GM12878 (cell line): ENCODE data around the gene FLAD1. TPM values are rescaled to one million over a fixed set of nuclear protein-coding genes. Genes with fewer than 3 reads are reported as not detected.
A peak's percentile ranks its signal among the peaks of the same experiment; 100 is the strongest.

Experiments used
- CREM ChIP-seq: IDR thresholded peaks from 2 replicates; pipeline ENCODE4 v1.6.1; 2014; ENCODE audit warnings: antibody characterized with exemption, low read depth
- CTCF ChIP-seq, 3 experiments: IDR thresholded peaks in 2 of 3; conservative IDR thresholded peaks in 1 of 3; 2 replicates each; pipeline ENCODE4 v1.5.1; 2011; ENCODE audit warnings: low read depth in 3 of 3, low read length in 3 of 3, mild to moderate bottlenecking in 3 of 3, control low read depth in 2 of 3, moderate library complexity in 2 of 3, inconsistent platforms in 1 of 3, mixed read lengths in 1 of 3; ENCODE audit not compliant: control insufficient read depth in 2 of 3, insufficient read depth in 1 of 3; ENCODE audit errors: extremely low read depth in 1 of 3
- ESRRA ChIP-seq: IDR thresholded peaks from 2 replicates; pipeline ENCODE4 v1.6.1; 2012; ENCODE audit warnings: mild to moderate bottlenecking, low read length, improper control_type of control experiment
- ETV6 ChIP-seq, 2 experiments: fragments of 450-650 bp in 1 of 2; IDR thresholded peaks in 1 of 2; conservative IDR thresholded peaks in 1 of 2; 2 replicates each; pipeline ENCODE4 v1.6.1; 2014; ENCODE audit warnings: antibody characterized with exemption in 1 of 2, borderline replicate concordance in 1 of 2, low read depth in 1 of 2, mild to moderate bottlenecking in 1 of 2, moderate library complexity in 1 of 2
- FOXK2 ChIP-seq: fragments of 450-650 bp; IDR thresholded peaks from 2 replicates; pipeline ENCODE4 v1.6.1; 2017; ENCODE audit warnings: mild to moderate bottlenecking, moderate library complexity
- GABPA ChIP-seq: IDR thresholded peaks from 2 replicates; pipeline ENCODE4 v1.6.1; 2014; ENCODE audit warnings: antibody characterized with exemption, low read depth, mild to moderate bottlenecking, inconsistent platforms
- HCFC1 ChIP-seq: fragments of 150-350 bp; IDR thresholded peaks from 2 replicates; pipeline ENCODE4 v1.6.1; 2014; ENCODE audit warnings: low read length
- PAX8 ChIP-seq: fragments of 450-650 bp; IDR thresholded peaks from 2 replicates; pipeline ENCODE4 v1.6.1; 2017; ENCODE audit warnings: mild to moderate bottlenecking, moderate library complexity
- RB1 ChIP-seq: fragments of 450-650 bp; formaldehyde crosslinking; IDR thresholded peaks from 2 replicates; pipeline ENCODE4 v1.6.1; 2017; ENCODE audit warnings: mild to moderate bottlenecking, borderline replicate concordance
- RELA ChIP-seq: fragments of 450-650 bp; IDR thresholded peaks from 2 replicates; pipeline ENCODE4 v1.8.0; 2014; ENCODE audit warnings: borderline replicate concordance; ENCODE audit not compliant: partially characterized antibody
- RFX5 ChIP-seq: IDR thresholded peaks from 2 replicates; pipeline ENCODE4 v1.6.1; 2011; ENCODE audit warnings: low read depth, low read length, improper control_type of control experiment
- SMAD5 ChIP-seq: IDR thresholded peaks from 2 replicates; pipeline ENCODE4 v1.6.1; 2016; ENCODE audit warnings: antibody characterized with exemption, low read depth
- STAT1 ChIP-seq: fragments of 450-650 bp; conservative IDR thresholded peaks from 2 replicates; pipeline ENCODE4 v1.6.1; 2014; ENCODE audit warnings: antibody characterized with exemption, mild to moderate bottlenecking
- YY1 ChIP-seq: IDR thresholded peaks from 2 replicates; pipeline ENCODE4 v1.6.1; 2011; ENCODE audit warnings: low read depth, mild to moderate bottlenecking, low read length
- ZNF592 ChIP-seq: fragments of 450-650 bp; IDR thresholded peaks from 2 replicates; pipeline ENCODE4 v1.6.1; 2017; ENCODE audit warnings: mild to moderate bottlenecking, moderate library complexity
- ZSCAN29 ChIP-seq: fragments of 450-650 bp; IDR thresholded peaks from 2 replicates; pipeline ENCODE4 v1.6.1; 2017; ENCODE audit warnings: mild to moderate bottlenecking, moderate library complexity
- polyA plus RNA-seq, 11 experiments: library from polyadenylated mRNA; depleted of rRNA in 4 of 11; unstranded in 6 of 11; stranded (reverse) in 5 of 11; fragments of >200 nt; fragmentation: Nextera tagmentation in 4 of 11; fragmentation: Illumina TruSeq in 1 of 11; extraction: Ambion mirVana in 4 of 11; extraction: Trizol in 1 of 11; gene quantifications; 1 replicate in 1 of 11; 2 replicates in 10 of 11; pipeline versions ENCODE4 v1.2.1 to v1.2.3, GENCODE V29; 2011 to 2016; ENCODE audit warnings: inconsistent platforms in 2 of 11, missing spikeins in 2 of 11, low read depth in 1 of 11
- total RNA-seq, 4 experiments: library from RNA; depleted of rRNA in 3 of 4; stranded (reverse); fragments of >200 nt in 3 of 4; fragmentation: Illumina TruSeq in 1 of 4; extraction: Trizol in 1 of 4; gene quantifications; 2 replicates each; pipeline versions ENCODE4 v1.2.1 to v1.2.3, GENCODE V29; 2013 to 2021
- TF ChIP-seq, protein P1 (sequence below): IDR thresholded peaks from 2 replicates; pipeline ENCODE4 v1.6.1; 2011; ENCODE audit warnings: mild to moderate bottlenecking, low read depth, low read length, moderate library complexity; ENCODE audit not compliant: insufficient replicate concordance
- TF ChIP-seq, protein P2 (sequence below): fragments of 450-650 bp; formaldehyde crosslinking; IDR thresholded peaks from 2 replicates; pipeline ENCODE4 v1.4.0; 2020; ENCODE audit warnings: mild to moderate bottlenecking, moderate library complexity

FLAD1 gene
- total and polyA plus RNA-seq, 10 of the 15 experiments (the other 5 are each of a cell fraction or from before 2014, with no cell fraction given), result 22.9 to 93.4 (median 56.6) TPM

- TF ChIP-seq ETV6 (conservative IDR thresholded peaks at IDR 0.05 in 1 of 2, IDR thresholded peaks at IDR 0.05 in 1 of 2; ENCODE audit: borderline replicate concordance in 1 of 2, low read depth in 1 of 2) (no peak), CTCF (IDR thresholded peaks at IDR 0.05 in 2 of 3, conservative IDR thresholded peaks at IDR 0.05 in 1 of 3; ENCODE audit: control insufficient read depth in 2 of 3, extremely low read depth in 1 of 3, insufficient read depth in 1 of 3, low read depth in 3 of 3, low read length in 3 of 3) (no peak), SMAD5 (peak; percentile 64; the same call in 1 of the 2 replicates), RFX5 (peak; percentile 61; the same call in 1 of the 2 replicates), RELA (no peak), FOXK2 (no peak), STAT1 (0 out of 2 replicates have a peak, but pooled peaks have one; percentile 11), ESRRA (no peak), HCFC1 (peak; percentile 45), YY1 (0 out of 2 replicates have a peak, but pooled peaks have one; percentile 55), PAX8 (no peak), ZSCAN29 (no peak), GABPA (peak; percentile 91), ZNF592 (0 out of 2 replicates have a peak, but pooled peaks have one; percentile 12), RB1 (peak; percentile 59; the same call in 1 of the 2 replicates), CREM (peak; percentile 78)
- TF ChIP-seq, protein P1, sequence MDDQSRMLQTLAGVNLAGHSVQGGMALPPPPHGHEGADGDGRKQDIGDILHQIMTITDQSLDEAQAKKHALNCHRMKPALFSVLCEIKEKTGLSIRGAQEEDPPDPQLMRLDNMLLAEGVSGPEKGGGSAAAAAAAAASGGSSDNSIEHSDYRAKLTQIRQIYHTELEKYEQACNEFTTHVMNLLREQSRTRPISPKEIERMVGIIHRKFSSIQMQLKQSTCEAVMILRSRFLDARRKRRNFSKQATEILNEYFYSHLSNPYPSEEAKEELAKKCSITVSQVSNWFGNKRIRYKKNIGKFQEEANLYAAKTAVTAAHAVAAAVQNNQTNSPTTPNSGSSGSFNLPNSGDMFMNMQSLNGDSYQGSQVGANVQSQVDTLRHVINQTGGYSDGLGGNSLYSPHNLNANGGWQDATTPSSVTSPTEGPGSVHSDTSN, result no peak
- TF ChIP-seq, protein P2, sequence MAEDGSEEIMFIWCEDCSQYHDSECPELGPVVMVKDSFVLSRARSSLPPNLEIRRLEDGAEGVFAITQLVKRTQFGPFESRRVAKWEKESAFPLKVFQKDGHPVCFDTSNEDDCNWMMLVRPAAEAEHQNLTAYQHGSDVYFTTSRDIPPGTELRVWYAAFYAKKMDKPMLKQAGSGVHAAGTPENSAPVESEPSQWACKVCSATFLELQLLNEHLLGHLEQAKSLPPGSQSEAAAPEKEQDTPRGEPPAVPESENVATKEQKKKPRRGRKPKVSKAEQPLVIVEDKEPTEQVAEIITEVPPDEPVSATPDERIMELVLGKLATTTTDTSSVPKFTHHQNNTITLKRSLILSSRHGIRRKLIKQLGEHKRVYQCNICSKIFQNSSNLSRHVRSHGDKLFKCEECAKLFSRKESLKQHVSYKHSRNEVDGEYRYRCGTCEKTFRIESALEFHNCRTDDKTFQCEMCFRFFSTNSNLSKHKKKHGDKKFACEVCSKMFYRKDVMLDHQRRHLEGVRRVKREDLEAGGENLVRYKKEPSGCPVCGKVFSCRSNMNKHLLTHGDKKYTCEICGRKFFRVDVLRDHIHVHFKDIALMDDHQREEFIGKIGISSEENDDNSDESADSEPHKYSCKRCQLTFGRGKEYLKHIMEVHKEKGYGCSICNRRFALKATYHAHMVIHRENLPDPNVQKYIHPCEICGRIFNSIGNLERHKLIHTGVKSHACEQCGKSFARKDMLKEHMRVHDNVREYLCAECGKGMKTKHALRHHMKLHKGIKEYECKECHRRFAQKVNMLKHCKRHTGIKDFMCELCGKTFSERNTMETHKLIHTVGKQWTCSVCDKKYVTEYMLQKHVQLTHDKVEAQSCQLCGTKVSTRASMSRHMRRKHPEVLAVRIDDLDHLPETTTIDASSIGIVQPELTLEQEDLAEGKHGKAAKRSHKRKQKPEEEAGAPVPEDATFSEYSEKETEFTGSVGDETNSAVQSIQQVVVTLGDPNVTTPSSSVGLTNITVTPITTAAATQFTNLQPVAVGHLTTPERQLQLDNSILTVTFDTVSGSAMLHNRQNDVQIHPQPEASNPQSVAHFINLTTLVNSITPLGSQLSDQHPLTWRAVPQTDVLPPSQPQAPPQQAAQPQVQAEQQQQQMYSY (CRISPR knock-in tag), result no peak
Observed at GRCh38 chr1:154974102-154974807, 8.9 kb upstream of the FLAD1 start, which contains the start of gene CKS1B (continued).
